GM12878 (cell line): ENCODE results near the gene TMEM215. TPM values are rescaled to one million over a fixed set of nuclear protein-coding genes. Genes with fewer than 3 reads are reported as not detected.

Experiments used
- ATAC-seq: fragments of 200-7000 bp; cut with Tn5 transposase; 3 replicates; pipeline ENCODE4 v1.9.1; 2020; ENCODE audit warnings: mild to moderate bottlenecking, moderate library complexity
- BruUV-seq: library from RNA; stranded (reverse); fragments of 400-500 nt; replicated peaks from 2 replicates; lab custom pipeline; 2021; lab: Mats Ljungman, UMichigan
- CTCF ChIA-PET: fragments of 300-600 bp; sonication (Branson Sonifier 250); formaldehyde crosslinking; extraction: SDS; loops from one replicate; lab custom pipeline; 2021; ENCODE audit warnings: inconsistent platforms; lab: Yijun Ruan, JAX
- POLR2A ChIA-PET: fragments of 350-600 bp; formaldehyde crosslinking; extraction: SDS; loops from one replicate; lab custom pipeline; 2021; ENCODE audit warnings: inconsistent platforms; lab: Charles Lee
- RAD21 ChIA-PET: fragments of 300-600 bp; sonication (Branson Sonifier 250); formaldehyde crosslinking; loops from one replicate; lab custom pipeline; 2023; ENCODE audit warnings: antibody characterized with exemption; ENCODE audit not compliant: unreplicated experiment; lab: Charles Lee
- SMC1A ChIA-PET: fragments of 300-600 bp; sonication (Branson Sonifier 250); formaldehyde crosslinking; loops from one replicate; lab custom pipeline; 2023; ENCODE audit not compliant: unreplicated experiment, uncharacterized antibody; lab: Charles Lee
- DNase-seq: peaks from one replicate; pipeline ENCODE4 v3.0.0-alpha.2; 2011; ENCODE audit warnings: low read depth, low spot score
- FAIRE-seq: peaks from 3 replicates; lab custom pipeline; 2011; peaks lifted over from hg19 to GRCh38; lab: Jason Lieb, UNC
- H2AFZ ChIP-seq: 2 replicates; pipeline ENCODE4 v1.6.0; 2011; ENCODE audit warnings: low read depth, low read length, control low read depth; ENCODE audit not compliant: control insufficient read depth
- H3K27ac ChIP-seq: 2 replicates; pipeline ENCODE4 v1.5.1; 2011; ENCODE audit warnings: control low read depth; ENCODE audit not compliant: control insufficient read depth, insufficient read depth
- H3K27me3 ChIP-seq, 2 experiments: replicated peaks in 1 of 2; 2 replicates each; pipeline versions ENCODE4 v1.6.0 to v1.6.1; 2011; ENCODE audit warnings: low read length in 1 of 2; ENCODE audit not compliant: control insufficient read depth in 2 of 2, insufficient read depth in 2 of 2
- H3K36me3 ChIP-seq, 2 experiments: 2 replicates each; pipeline ENCODE4 v1.5.1; 2011; ENCODE audit warnings: low read length in 1 of 2; ENCODE audit not compliant: control insufficient read depth in 2 of 2, insufficient read depth in 2 of 2
- H3K4me1 ChIP-seq: 2 replicates; pipeline ENCODE4 v1.6.1; 2011; ENCODE audit warnings: mild to moderate bottlenecking, low read length, moderate library complexity, mixed read lengths; ENCODE audit not compliant: control insufficient read depth, insufficient read depth
- H3K4me2 ChIP-seq: 2 replicates; pipeline ENCODE4 v1.6.0; 2011; ENCODE audit warnings: control low read depth; ENCODE audit not compliant: control insufficient read depth, insufficient read depth
- H3K4me3 ChIP-seq: fragments of 200-600 bp; sonication (generic); 2 replicates; pipeline ENCODE4 v1.5.1; 2016
- H3K79me2 ChIP-seq: 2 replicates; pipeline ENCODE4 v1.6.0; 2011; ENCODE audit warnings: low read length; ENCODE audit not compliant: control insufficient read depth, insufficient read depth
- H3K9ac ChIP-seq: 2 replicates; pipeline ENCODE4 v1.8.0; 2011; ENCODE audit warnings: low read length, control low read depth, mixed read lengths; ENCODE audit not compliant: control insufficient read depth, insufficient read depth
- H3K9me3 ChIP-seq: replicated peaks from 3 replicates; pipeline ENCODE4 v1.5.1; 2011; ENCODE audit warnings: mild to moderate bottlenecking, low read length; ENCODE audit not compliant: control insufficient read depth, insufficient read depth
- H4K20me1 ChIP-seq: 2 replicates; pipeline ENCODE4 v1.6.0; 2011; ENCODE audit not compliant: control insufficient read depth, insufficient read depth
- CBX5 ChIP-seq: sonication (generic); IDR thresholded peaks from 2 replicates; pipeline ENCODE4 v1.6.1; 2016; ENCODE audit warnings: low read depth, moderate library complexity, mild to moderate bottlenecking, inconsistent platforms
- CHD2 ChIP-seq: IDR thresholded peaks from 2 replicates; pipeline ENCODE4 v1.6.1; 2011; ENCODE audit warnings: low read depth, low read length, improper control_type of control experiment, borderline replicate concordance
- PAX8 ChIP-seq: fragments of 450-650 bp; IDR thresholded peaks from 2 replicates; pipeline ENCODE4 v1.6.1; 2017; ENCODE audit warnings: mild to moderate bottlenecking, moderate library complexity
- POU2F2 ChIP-seq: IDR thresholded peaks from 3 replicates; pipeline ENCODE4 v1.6.1; 2011; ENCODE audit warnings: low read depth, mild to moderate bottlenecking, low read length, borderline replicate concordance
- RFX5 ChIP-seq: IDR thresholded peaks from 2 replicates; pipeline ENCODE4 v1.6.1; 2011; ENCODE audit warnings: low read depth, low read length, improper control_type of control experiment
- SP1 ChIP-seq: IDR thresholded peaks from one replicate; pipeline ENCODE4 v1.6.1; 2011; ENCODE audit warnings: low read depth, low read length
- SPI1 ChIP-seq: IDR thresholded peaks from 2 replicates; pipeline ENCODE4 v1.6.1; 2011; ENCODE audit warnings: low read depth, mild to moderate bottlenecking, low read length, moderate library complexity, borderline replicate concordance; ENCODE audit not compliant: insufficient read depth
- SREBF1 ChIP-seq: IDR thresholded peaks from 2 replicates; pipeline ENCODE4 v1.6.1; 2012; ENCODE audit warnings: mild to moderate bottlenecking, low read length
- TBL1XR1 ChIP-seq: IDR thresholded peaks from 2 replicates; pipeline ENCODE4 v1.6.1; 2012; ENCODE audit warnings: low read depth, low read length, improper control_type of control experiment
- WGBS: methylation state at CpG from one replicate; pipeline ENCODE4 v1.1.6; 2016; ENCODE audit warnings: low lambda C conversion rate; ENCODE audit not compliant: insufficient replicate concordance, insufficient coverage; ENCODE audit errors: missing lambda C conversion rate; 5-methylcytosine and 5-hydroxymethylcytosine counted together
- in situ Hi-C: fragments of 300-500 bp; cut with MboI; formaldehyde crosslinking; loops from 9 replicates; pipeline ENCODE4 v1.14.3; 2018; ENCODE audit warnings: mixed read lengths
- intact Hi-C: fragments of 100-400 bp; cut with micrococcal nuclease; formaldehyde crosslinking; loops from one replicate; pipeline ENCODE4 v1.14.2; 2022; ENCODE audit not compliant: unreplicated experiment
- polyA plus RNA-seq, 11 experiments: library from polyadenylated mRNA; depleted of rRNA in 4 of 11; unstranded in 6 of 11; stranded (reverse) in 5 of 11; fragments of >200 nt; fragmentation: Nextera tagmentation in 4 of 11; fragmentation: Illumina TruSeq in 1 of 11; extraction: Ambion mirVana in 4 of 11; extraction: Trizol in 1 of 11; gene quantifications; 1 replicate in 1 of 11; 2 replicates in 10 of 11; pipeline versions ENCODE4 v1.2.1 to v1.2.3, GENCODE V29; 2011 to 2016; ENCODE audit warnings: inconsistent platforms in 2 of 11, missing spikeins in 2 of 11, low read depth in 1 of 11
- total RNA-seq, 4 experiments: library from RNA; depleted of rRNA in 3 of 4; stranded (reverse); fragments of >200 nt in 3 of 4; fragmentation: Illumina TruSeq in 1 of 4; extraction: Trizol in 1 of 4; gene quantifications; 2 replicates each; pipeline versions ENCODE4 v1.2.1 to v1.2.3, GENCODE V29; 2013 to 2021
- TF ChIP-seq, protein P1 (sequence below): fragments of 450-650 bp; IDR thresholded peaks from 2 replicates; pipeline ENCODE4 v1.6.1; 2017; ENCODE audit warnings: antibody characterized with exemption, mild to moderate bottlenecking, moderate library complexity
- TF ChIP-seq, protein P2 (sequence below): IDR thresholded peaks from 2 replicates; pipeline ENCODE4 v1.6.1; 2012; ENCODE audit warnings: improper control_type of control experiment, low read depth, low read length; ENCODE audit not compliant: insufficient replicate concordance
- TF ChIP-seq, protein P3 (sequence below): fragments of 450-650 bp; IDR thresholded peaks from 2 replicates; pipeline ENCODE4 v1.6.1; 2017; ENCODE audit warnings: mild to moderate bottlenecking, low read depth, inconsistent platforms; ENCODE audit not compliant: poor library complexity, severe bottlenecking

Gene TMEM215
- total and polyA plus RNA-seq, 10 of the 15 experiments (the other 5 are each of a cell fraction or from before 2014, with no cell fraction given), result not detected

DNA sequence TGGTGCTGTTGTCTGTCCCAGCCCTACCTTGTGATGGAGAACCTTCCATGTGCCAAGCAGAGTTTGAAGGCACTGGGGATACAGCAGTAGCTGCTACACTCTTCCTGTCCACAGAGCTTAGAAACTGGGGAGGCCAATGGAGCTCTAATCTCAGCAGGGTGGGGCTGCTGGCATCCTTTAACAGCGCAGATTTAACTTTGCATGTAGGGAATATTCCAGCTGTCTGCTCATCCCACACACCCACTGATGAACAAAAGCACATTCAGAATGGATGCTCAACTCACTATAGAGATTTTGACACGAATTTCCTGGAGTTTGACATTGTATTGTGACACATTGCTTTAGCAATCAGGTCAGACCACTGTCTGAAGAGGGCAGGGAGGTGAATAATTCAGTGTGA lies 49.0 kb downstream of the TMEM215 start:
- no peak for DNase-seq
- no peak overlapping the region for H3K9ac ChIP-seq
- H3K4me3 ChIP-seq, result no peak overlapping the region
- H2AFZ ChIP-seq, result no peak overlapping the region
- H3K4me2 ChIP-seq, result no peak overlapping the region
- no peaks in the 10 kb centered on the region for H3K27me3 ChIP-seq
- FAIRE-seq, result no peak
- intact Hi-C loops (no loop called here), in situ Hi-C loops (no loop called here)
- no peaks in the 10 kb centered on the region for H3K36me3 ChIP-seq
- H3K27ac ChIP-seq, result no peak overlapping the region
- H3K4me1 ChIP-seq, result no peaks in the 10 kb centered on the region
- ChIA-PET CTCF (interaction anchor here (0.5 kb wide), 1 partner anchor 582 kb away, joined by 4 read pairs; no protein-coding TSS in a partner anchor), SMC1A (no interaction called here), RAD21 (no interaction called here), POLR2A (no interaction called here)
- no peaks in the 10 kb centered on the region for H4K20me1 ChIP-seq
- WGBS, result 30% methylated on average over 2 of the region's 2 CpGs
- no TSS peak for BruUV-seq
- H3K9me3 ChIP-seq, result no peaks in the 10 kb centered on the region
- no peaks in the 10 kb centered on the region for H3K79me2 ChIP-seq
- no peak for ATAC-seq
- TF ChIP-seq PAX8 (no peak), POU2F2 (no peak), SREBF1 (no peak), SP1 (no peak), CBX5 (no peak), SPI1 (no peak), TBL1XR1 (no peak), RFX5 (no peak), CHD2 (no peak)
- TF ChIP-seq, protein P1, sequence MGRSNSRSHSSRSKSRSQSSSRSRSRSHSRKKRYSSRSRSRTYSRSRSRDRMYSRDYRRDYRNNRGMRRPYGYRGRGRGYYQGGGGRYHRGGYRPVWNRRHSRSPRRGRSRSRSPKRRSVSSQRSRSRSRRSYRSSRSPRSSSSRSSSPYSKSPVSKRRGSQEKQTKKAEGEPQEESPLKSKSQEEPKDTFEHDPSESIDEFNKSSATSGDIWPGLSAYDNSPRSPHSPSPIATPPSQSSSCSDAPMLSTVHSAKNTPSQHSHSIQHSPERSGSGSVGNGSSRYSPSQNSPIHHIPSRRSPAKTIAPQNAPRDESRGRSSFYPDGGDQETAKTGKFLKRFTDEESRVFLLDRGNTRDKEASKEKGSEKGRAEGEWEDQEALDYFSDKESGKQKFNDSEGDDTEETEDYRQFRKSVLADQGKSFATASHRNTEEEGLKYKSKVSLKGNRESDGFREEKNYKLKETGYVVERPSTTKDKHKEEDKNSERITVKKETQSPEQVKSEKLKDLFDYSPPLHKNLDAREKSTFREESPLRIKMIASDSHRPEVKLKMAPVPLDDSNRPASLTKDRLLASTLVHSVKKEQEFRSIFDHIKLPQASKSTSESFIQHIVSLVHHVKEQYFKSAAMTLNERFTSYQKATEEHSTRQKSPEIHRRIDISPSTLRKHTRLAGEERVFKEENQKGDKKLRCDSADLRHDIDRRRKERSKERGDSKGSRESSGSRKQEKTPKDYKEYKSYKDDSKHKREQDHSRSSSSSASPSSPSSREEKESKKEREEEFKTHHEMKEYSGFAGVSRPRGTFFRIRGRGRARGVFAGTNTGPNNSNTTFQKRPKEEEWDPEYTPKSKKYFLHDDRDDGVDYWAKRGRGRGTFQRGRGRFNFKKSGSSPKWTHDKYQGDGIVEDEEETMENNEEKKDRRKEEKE, result no peak
- TF ChIP-seq, protein P2, sequence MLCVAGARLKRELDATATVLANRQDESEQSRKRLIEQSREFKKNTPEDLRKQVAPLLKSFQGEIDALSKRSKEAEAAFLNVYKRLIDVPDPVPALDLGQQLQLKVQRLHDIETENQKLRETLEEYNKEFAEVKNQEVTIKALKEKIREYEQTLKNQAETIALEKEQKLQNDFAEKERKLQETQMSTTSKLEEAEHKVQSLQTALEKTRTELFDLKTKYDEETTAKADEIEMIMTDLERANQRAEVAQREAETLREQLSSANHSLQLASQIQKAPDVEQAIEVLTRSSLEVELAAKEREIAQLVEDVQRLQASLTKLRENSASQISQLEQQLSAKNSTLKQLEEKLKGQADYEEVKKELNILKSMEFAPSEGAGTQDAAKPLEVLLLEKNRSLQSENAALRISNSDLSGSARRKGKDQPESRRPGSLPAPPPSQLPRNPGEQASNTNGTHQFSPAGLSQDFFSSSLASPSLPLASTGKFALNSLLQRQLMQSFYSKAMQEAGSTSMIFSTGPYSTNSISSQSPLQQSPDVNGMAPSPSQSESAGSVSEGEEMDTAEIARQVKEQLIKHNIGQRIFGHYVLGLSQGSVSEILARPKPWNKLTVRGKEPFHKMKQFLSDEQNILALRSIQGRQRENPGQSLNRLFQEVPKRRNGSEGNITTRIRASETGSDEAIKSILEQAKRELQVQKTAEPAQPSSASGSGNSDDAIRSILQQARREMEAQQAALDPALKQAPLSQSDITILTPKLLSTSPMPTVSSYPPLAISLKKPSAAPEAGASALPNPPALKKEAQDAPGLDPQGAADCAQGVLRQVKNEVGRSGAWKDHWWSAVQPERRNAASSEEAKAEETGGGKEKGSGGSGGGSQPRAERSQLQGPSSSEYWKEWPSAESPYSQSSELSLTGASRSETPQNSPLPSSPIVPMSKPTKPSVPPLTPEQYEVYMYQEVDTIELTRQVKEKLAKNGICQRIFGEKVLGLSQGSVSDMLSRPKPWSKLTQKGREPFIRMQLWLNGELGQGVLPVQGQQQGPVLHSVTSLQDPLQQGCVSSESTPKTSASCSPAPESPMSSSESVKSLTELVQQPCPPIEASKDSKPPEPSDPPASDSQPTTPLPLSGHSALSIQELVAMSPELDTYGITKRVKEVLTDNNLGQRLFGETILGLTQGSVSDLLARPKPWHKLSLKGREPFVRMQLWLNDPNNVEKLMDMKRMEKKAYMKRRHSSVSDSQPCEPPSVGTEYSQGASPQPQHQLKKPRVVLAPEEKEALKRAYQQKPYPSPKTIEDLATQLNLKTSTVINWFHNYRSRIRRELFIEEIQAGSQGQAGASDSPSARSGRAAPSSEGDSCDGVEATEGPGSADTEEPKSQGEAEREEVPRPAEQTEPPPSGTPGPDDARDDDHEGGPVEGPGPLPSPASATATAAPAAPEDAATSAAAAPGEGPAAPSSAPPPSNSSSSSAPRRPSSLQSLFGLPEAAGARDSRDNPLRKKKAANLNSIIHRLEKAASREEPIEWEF, result no peak
- TF ChIP-seq, protein P3, sequence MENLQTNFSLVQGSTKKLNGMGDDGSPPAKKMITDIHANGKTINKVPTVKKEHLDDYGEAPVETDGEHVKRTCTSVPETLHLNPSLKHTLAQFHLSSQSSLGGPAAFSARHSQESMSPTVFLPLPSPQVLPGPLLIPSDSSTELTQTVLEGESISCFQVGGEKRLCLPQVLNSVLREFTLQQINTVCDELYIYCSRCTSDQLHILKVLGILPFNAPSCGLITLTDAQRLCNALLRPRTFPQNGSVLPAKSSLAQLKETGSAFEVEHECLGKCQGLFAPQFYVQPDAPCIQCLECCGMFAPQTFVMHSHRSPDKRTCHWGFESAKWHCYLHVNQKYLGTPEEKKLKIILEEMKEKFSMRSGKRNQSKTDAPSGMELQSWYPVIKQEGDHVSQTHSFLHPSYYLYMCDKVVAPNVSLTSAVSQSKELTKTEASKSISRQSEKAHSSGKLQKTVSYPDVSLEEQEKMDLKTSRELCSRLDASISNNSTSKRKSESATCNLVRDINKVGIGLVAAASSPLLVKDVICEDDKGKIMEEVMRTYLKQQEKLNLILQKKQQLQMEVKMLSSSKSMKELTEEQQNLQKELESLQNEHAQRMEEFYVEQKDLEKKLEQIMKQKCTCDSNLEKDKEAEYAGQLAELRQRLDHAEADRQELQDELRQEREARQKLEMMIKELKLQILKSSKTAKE, result no peak
